Esophagus muscularis mucosa (tissue), 3 donors: Measurements from ENCODE around the gene TMPRSS11A.

Experiments used
- POLR2A ChIP-seq: fragments of 450-650 bp; IDR thresholded peaks from one replicate; pipeline ENCODE4 v1.6.1; 2017; ENCODE audit warnings: antibody characterized with exemption, moderate library complexity, mild to moderate bottlenecking, low read depth
- TF ChIP-seq, protein P1 (sequence below), 3 experiments: fragments of 200-600 bp in 2 of 3; fragments of 450-650 bp in 1 of 3; sonication (generic) in 2 of 3; IDR thresholded peaks; one replicate each; pipeline ENCODE4 v1.5.1; 2017 to 2019; ENCODE audit warnings: antibody characterized with exemption in 3 of 3, mild to moderate bottlenecking in 2 of 3, moderate library complexity in 1 of 3

DNA sequence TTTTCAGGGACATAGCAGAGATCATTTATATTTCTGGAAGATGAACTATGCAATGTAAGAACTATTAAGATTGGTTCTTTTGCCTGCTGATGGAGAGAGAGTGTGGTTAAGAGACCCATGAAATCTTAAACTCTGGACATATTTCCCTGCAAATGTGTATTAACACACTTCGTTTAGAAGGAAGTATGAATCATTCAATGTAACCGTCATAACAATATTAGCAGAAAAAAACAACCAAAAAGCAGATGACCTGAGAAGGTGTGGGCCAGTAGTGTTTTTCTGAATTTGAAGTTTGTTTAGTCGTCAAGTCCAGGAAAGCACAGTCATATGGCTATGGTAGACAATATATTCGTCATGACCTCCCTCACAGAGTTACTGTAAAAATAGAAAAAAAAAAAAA, 77.0 kb downstream of the TMPRSS11A start:
- TF ChIP-seq, protein P1, sequence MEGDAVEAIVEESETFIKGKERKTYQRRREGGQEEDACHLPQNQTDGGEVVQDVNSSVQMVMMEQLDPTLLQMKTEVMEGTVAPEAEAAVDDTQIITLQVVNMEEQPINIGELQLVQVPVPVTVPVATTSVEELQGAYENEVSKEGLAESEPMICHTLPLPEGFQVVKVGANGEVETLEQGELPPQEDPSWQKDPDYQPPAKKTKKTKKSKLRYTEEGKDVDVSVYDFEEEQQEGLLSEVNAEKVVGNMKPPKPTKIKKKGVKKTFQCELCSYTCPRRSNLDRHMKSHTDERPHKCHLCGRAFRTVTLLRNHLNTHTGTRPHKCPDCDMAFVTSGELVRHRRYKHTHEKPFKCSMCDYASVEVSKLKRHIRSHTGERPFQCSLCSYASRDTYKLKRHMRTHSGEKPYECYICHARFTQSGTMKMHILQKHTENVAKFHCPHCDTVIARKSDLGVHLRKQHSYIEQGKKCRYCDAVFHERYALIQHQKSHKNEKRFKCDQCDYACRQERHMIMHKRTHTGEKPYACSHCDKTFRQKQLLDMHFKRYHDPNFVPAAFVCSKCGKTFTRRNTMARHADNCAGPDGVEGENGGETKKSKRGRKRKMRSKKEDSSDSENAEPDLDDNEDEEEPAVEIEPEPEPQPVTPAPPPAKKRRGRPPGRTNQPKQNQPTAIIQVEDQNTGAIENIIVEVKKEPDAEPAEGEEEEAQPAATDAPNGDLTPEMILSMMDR (IDR thresholded peaks at IDR 0.05) = no peak
- no peak for TF ChIP-seq POLR2A
